ENCODE results near the gene ADPRM.
A peak's percentile ranks its signal among the peaks of the same experiment; 100 is the strongest.
"Not testable (repeated sequence)": the region's sequence is repeated elsewhere in the genome, so short reads cannot be mapped to it uniquely, and the experiment has no call there.

ADPRM gene

GRCh38 chr17:10697092-10698081 is at the start of gene ADPRM, which contains the start of gene SCO1:
Gene ADPRM, plus strand, starts transcription at chr17:10697594. Its CDS starts 7,333 bp downstream, at chr17:10704927.
Gene SCO1, minus strand, starts transcription at chr17:10697533. Its CDS starts 26 bp downstream, at chr17:10697507.
- DNase-seq = peak; percentile 94

GRCh38 chr17:10648381-10648780 is 49.0 kb upstream of the ADPRM start:
- DNase-seq = peak; percentile 10

GRCh38 chr17:10648956-10649355 is 48.4 kb upstream of the ADPRM start:
- peak; percentile 45 for DNase-seq

- no peak for DNase-seq
Measured at GRCh38 chr17:10649602-10650001, 47.8 kb upstream of the ADPRM start.

GRCh38 chr17:10651927-10652326 is 45.5 kb upstream of the ADPRM start:
- DNase-seq = no peak

GRCh38 chr17:10652984-10653659 is 44.3 kb upstream of the ADPRM start:
- DNase-seq = no peak

- DNase-seq = no peak
Measured at GRCh38 chr17:10653987-10654386, 43.4 kb upstream of the ADPRM start.

- DNase-seq = no peak
Measured at GRCh38 chr17:10657148-10657547, 40.2 kb upstream of the ADPRM start, which contains the start of gene MYH3. Gene MYH3, minus strand, starts transcription at chr17:10657309. Its CDS starts 2,245 bp downstream, at chr17:10655064.

- DNase-seq = no peak
Measured at GRCh38 chr17:10657879-10658278, 39.5 kb upstream of the ADPRM start.

GRCh38 chr17:10661437-10661836 is 36.0 kb upstream of the ADPRM start:
- DNase-seq = no peak

GRCh38 chr17:10663231-10663630 is 34.2 kb upstream of the ADPRM start:
- no peak for DNase-seq

- DNase-seq = no peak
Measured at GRCh38 chr17:10664571-10664970, 32.8 kb upstream of the ADPRM start.

GRCh38 chr17:10666906-10667305 is 30.5 kb upstream of the ADPRM start:
- DNase-seq = no peak

- DNase-seq = peak; percentile 61
Measured at GRCh38 chr17:10668775-10669174, 28.6 kb upstream of the ADPRM start.

- no peak for DNase-seq
Measured at GRCh38 chr17:10673312-10673711, 24.1 kb upstream of the ADPRM start.

GRCh38 chr17:10674704-10675103 is 22.7 kb upstream of the ADPRM start:
- DNase-seq = no peak

GRCh38 chr17:10681866-10682446 is 15.4 kb upstream of the ADPRM start:
- peak; percentile 94 for DNase-seq

GRCh38 chr17:10683853-10684252 is 13.5 kb upstream of the ADPRM start:
- peak; percentile 45 for DNase-seq

GRCh38 chr17:10687499-10687898 is 9.9 kb upstream of the ADPRM start:
- no peak for DNase-seq

GRCh38 chr17:10695875-10696407 is 1.5 kb upstream of the ADPRM start:
- DNase-seq = not testable (repeated sequence)

GRCh38 chr17:10698096-10698818 is 863 bp downstream of the ADPRM start:
- peak; percentile 32 for DNase-seq

- DNase-seq = peak; percentile 35
Measured at GRCh38 chr17:10699856-10700255, 2.5 kb downstream of the ADPRM start.
